ENCODE results near the gene GRIP1.

The GRIP1 gene

GRCh38 chr12:66351301-66351700 lies 327.6 kb downstream of the GRIP1 start:
- no peak for TF ChIP-seq CTCF (conservative IDR thresholded peaks at IDR 0.05)
- H3K27ac ChIP-seq, result no peak overlapping the region

- no peak for TF ChIP-seq CTCF (conservative IDR thresholded peaks at IDR 0.05)
- H3K27ac ChIP-seq, result no peak overlapping the region
Measured at GRCh38 chr12:66345956-66346355, 332.9 kb downstream of the GRIP1 start.

- TF ChIP-seq CTCF (conservative IDR thresholded peaks at IDR 0.05), result no peak
- H3K27ac ChIP-seq, result no peak overlapping the region
Measured at GRCh38 chr12:66345212-66345611, 333.7 kb downstream of the GRIP1 start.

- TF ChIP-seq CTCF (conservative IDR thresholded peaks at IDR 0.05), result no peak
- no peak overlapping the region for H3K27ac ChIP-seq
Measured at GRCh38 chr12:66341126-66341525, 337.8 kb downstream of the GRIP1 start.

- H3K27ac ChIP-seq, result no peak overlapping the region
- no peak for TF ChIP-seq CTCF (conservative IDR thresholded peaks at IDR 0.05)
Measured at GRCh38 chr12:66340131-66340530, 338.7 kb downstream of the GRIP1 start.

- no peak overlapping the region for H3K27ac ChIP-seq
- no peak for TF ChIP-seq CTCF (conservative IDR thresholded peaks at IDR 0.05)
Measured at GRCh38 chr12:66337381-66338010, 341.4 kb downstream of the GRIP1 start.

- TF ChIP-seq CTCF (conservative IDR thresholded peaks at IDR 0.05), result no peak
- H3K27ac ChIP-seq, result no peak overlapping the region
Measured at GRCh38 chr12:66335746-66336145, 343.1 kb downstream of the GRIP1 start.

Measured in VCaP (cell line).